Vagina (tissue), 2 donors: ENCODE measurements around the gene HESX1.

Source experiments
- CTCF ChIP-seq, 3 experiments: fragments of 450-650 bp in 2 of 3; fragments of 200-600 bp in 1 of 3; sonication (generic) in 1 of 3; IDR thresholded peaks; one replicate each; pipeline ENCODE4 v1.5.1; 2017 to 2019; ENCODE audit warnings: antibody characterized with exemption in 3 of 3, mild to moderate bottlenecking in 2 of 3, moderate library complexity in 2 of 3
- POLR2A ChIP-seq, 2 donors: fragments of 450-650 bp; IDR thresholded peaks; one replicate each; pipeline ENCODE4 v1.6.1; 2017; ENCODE audit warnings: antibody characterized with exemption in 2 of 2, mild to moderate bottlenecking in 2 of 2, moderate library complexity in 2 of 2
- POLR2AphosphoS5 ChIP-seq, 2 donors: sonication (generic); formaldehyde crosslinking; IDR thresholded peaks; one replicate each; pipeline ENCODE4 v1.9.0; 2017; ENCODE audit warnings: antibody characterized with exemption in 2 of 2, mild to moderate bottlenecking in 2 of 2, low read depth in 1 of 2; ENCODE audit not compliant: insufficient read depth in 1 of 2

GRCh38 chr3:57158325-57158724, 41.5 kb downstream of the HESX1 start:
- no peak for TF ChIP-seq CTCF (IDR thresholded peaks at IDR 0.05)
- no peak for TF ChIP-seq POLR2A (IDR thresholded peaks at IDR 0.05)
- TF ChIP-seq POLR2AphosphoS5 (IDR thresholded peaks at IDR 0.05; ENCODE audit: insufficient read depth in 1 of 2, low read depth in 1 of 2): no peak
